Testis (tissue), 2 donors: ENCODE measurements around the gene TMEM185B.

Experiments
- CTCF ChIP-seq, 3 experiments: fragments of 450-650 bp in 2 of 3; fragments of 200-600 bp in 1 of 3; sonication (generic) in 1 of 3; IDR thresholded peaks; one replicate each; pipeline ENCODE4 v1.5.1; 2016 to 2019; ENCODE audit warnings: antibody characterized with exemption in 3 of 3, mild to moderate bottlenecking in 2 of 3, moderate library complexity in 1 of 3
- POLR2A ChIP-seq: fragments of 450-650 bp; IDR thresholded peaks from one replicate; pipeline ENCODE4 v1.6.1; 2017; ENCODE audit warnings: antibody characterized with exemption, mild to moderate bottlenecking, moderate library complexity

DNA sequence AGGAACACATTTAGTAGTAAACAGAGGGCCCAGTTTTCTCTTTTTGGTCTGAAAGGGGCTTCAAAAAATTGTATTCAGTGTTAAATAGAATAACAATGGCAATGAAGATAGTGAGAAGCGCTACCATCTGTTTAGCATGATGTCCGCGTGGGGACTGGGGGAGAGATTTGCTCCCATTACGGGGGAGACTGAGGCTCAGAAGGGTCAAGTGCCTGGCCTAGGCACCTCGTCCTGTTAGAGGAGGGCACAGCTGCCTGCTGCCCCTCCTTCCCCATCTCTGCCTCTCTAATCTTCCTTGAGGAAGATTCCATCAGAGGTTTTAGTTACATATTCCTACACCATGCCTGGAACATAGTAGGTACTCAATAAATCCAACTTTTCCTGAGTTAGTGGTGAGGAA lies 10.1 kb upstream of the TMEM185B start:
- TF ChIP-seq CTCF (IDR thresholded peaks at IDR 0.05), result no peak
- no peak for TF ChIP-seq POLR2A
